Naive thymus-derived CD4-positive, alpha-beta T cell (primary cell): ENCODE results near the gene CYP39A1. TPM values are rescaled to one million over a fixed set of nuclear protein-coding genes. Genes with fewer than 3 reads are reported as not detected.

Source experiments
- ATAC-seq: fragments of 150-1000 bp; cut with Tn5 transposase; 2 replicates; pipeline ENCODE4 v1.10.0; 2021; ENCODE audit warnings: mild to moderate bottlenecking, moderate library complexity
- CTCF ChIA-PET: fragments of 350-600 bp; sonication (Branson Sonifier 250); formaldehyde crosslinking; loops from one replicate; lab custom pipeline; 2021; ENCODE audit warnings: antibody characterized with exemption; lab: Charles Lee
- POLR2A ChIA-PET: fragments of 350-600 bp; sonication (Branson Sonifier 250); formaldehyde crosslinking; loops from one replicate; lab custom pipeline; 2021; ENCODE audit warnings: antibody characterized with exemption, inconsistent platforms; lab: Charles Lee
- DNase-seq, 9 donors: peaks; one replicate each; pipeline versions ENCODE4 v3.0.0 to v3.0.0-alpha.2; 2020 to 2022; ENCODE audit warnings: mixed read lengths in 1 of 9
- H3K27ac ChIP-seq: one replicate; pipeline ENCODE4 v1.7.0; 2013; ENCODE audit warnings: mild to moderate bottlenecking, low read depth, low read length, moderate library complexity
- H3K27me3 ChIP-seq, 2 donors: one replicate each; pipeline ENCODE4 v1.7.0; 2013; ENCODE audit warnings: low read length in 2 of 2, mild to moderate bottlenecking in 2 of 2, moderate library complexity in 2 of 2; ENCODE audit not compliant: control insufficient read depth in 2 of 2, insufficient read depth in 2 of 2
- H3K36me3 ChIP-seq, 3 experiments: 1 replicate in 2 of 3; 2 replicates in 1 of 3; pipeline ENCODE4 v1.7.0; 2013; ENCODE audit warnings: low read length in 3 of 3, mild to moderate bottlenecking in 3 of 3, moderate library complexity in 1 of 3; ENCODE audit not compliant: insufficient read depth in 3 of 3, control insufficient read depth in 2 of 3
- H3K4me1 ChIP-seq, 2 donors: one replicate each; pipeline ENCODE4 v1.7.0; 2013; ENCODE audit warnings: low read length in 2 of 2, mild to moderate bottlenecking in 2 of 2, moderate library complexity in 1 of 2; ENCODE audit not compliant: control insufficient read depth in 2 of 2, insufficient read depth in 2 of 2
- H3K4me3 ChIP-seq: 2 replicates; pipeline ENCODE4 v1.7.0; 2013; ENCODE audit warnings: mild to moderate bottlenecking, low read length
- H3K9me3 ChIP-seq, 3 experiments: 1 replicate in 2 of 3; 2 replicates in 1 of 3; pipeline ENCODE4 v1.7.0; 2013; ENCODE audit warnings: low read length in 3 of 3; ENCODE audit not compliant: control insufficient read depth in 2 of 3
- H3K27ac Mint-ChIP-seq, 9 donors: one replicate each; pipeline ENCODE4 v1.8.0; 2020 to 2022; ENCODE audit warnings: mixed read lengths in 9 of 9, mild to moderate bottlenecking in 8 of 9, moderate library complexity in 5 of 9, inconsistent platforms in 2 of 9
- H3K27me3 Mint-ChIP-seq, 5 donors: one replicate each; pipeline ENCODE4 v1.8.0; 2021 to 2022; ENCODE audit warnings: mixed read lengths in 5 of 5, mild to moderate bottlenecking in 1 of 5
- H3K36me3 Mint-ChIP-seq, 5 donors: one replicate each; pipeline ENCODE4 v1.8.0; 2020 to 2022; ENCODE audit warnings: mixed read lengths in 5 of 5, mild to moderate bottlenecking in 3 of 5, inconsistent platforms in 1 of 5
- H3K4me1 Mint-ChIP-seq, 7 donors: one replicate each; pipeline ENCODE4 v1.8.0; 2020 to 2022; ENCODE audit warnings: mixed read lengths in 7 of 7, mild to moderate bottlenecking in 3 of 7, inconsistent platforms in 1 of 7
- H3K4me3 Mint-ChIP-seq, 10 donors: one replicate each; pipeline ENCODE4 v1.8.0; 2020 to 2022; ENCODE audit warnings: mild to moderate bottlenecking in 10 of 10, mixed read lengths in 10 of 10, moderate library complexity in 6 of 10, inconsistent platforms in 2 of 10
- H3K9me3 Mint-ChIP-seq, 11 donors: one replicate each; pipeline ENCODE4 v1.8.0; 2020 to 2022; ENCODE audit warnings: mixed read lengths in 11 of 11, mild to moderate bottlenecking in 4 of 11, inconsistent platforms in 1 of 11, moderate library complexity in 1 of 11
- intact Hi-C, 2 donors: fragments of 100-400 bp; cut with micrococcal nuclease; formaldehyde crosslinking; loops; one replicate each; pipeline ENCODE4 v1.15.1; 2023
- polyA plus RNA-seq, 2 donors: library from polyadenylated mRNA; unstranded; fragments of 300-500 nt; fragmentation: Illumina TruSeq; gene quantifications; one replicate each; pipeline ENCODE4 v1.2.3, GENCODE V29; 2021
- total RNA-seq, 6 experiments: library from RNA in 5 of 6; stranded (reverse) in 5 of 6; gene quantifications; 1 replicate in 5 of 6; 2 replicates in 1 of 6; pipeline ENCODE4 v1.2.3 and lab custom pipeline; 2021 to 2026

Gene CYP39A1
- total and polyA plus RNA-seq, 7 experiments from 2014 or later: not detected

DNA sequence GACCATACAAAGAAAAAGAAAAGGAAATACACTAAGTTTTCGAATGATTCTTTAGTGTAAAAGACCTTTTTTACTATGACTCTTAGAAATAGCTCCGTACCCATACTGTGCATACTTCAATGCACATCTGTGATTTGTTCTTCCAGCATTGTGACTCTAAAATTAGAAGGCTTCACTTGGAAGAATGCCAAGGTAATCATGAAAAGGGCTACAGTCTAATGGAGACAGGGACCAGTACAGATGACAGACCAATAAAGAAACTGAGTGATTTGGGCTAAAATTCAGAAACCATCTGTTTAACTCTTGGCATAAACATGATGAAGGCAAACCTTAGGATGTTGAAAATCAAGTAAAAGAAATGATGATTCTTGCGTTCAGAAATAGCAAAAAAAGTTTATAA lies 46.3 kb downstream of the CYP39A1 start:
- Mint-ChIP-seq H3K4me3 (no peak overlapping the region), H3K4me1 (peaks cover 0 to 3% (median 0%) of the 10 kb centered on the region in 7 donors), H3K9me3 (no peaks in the 10 kb centered on the region), H3K27me3 (peaks cover 0 to 30% (median 17%) of the 10 kb centered on the region in 5 donors), H3K27ac (no peak overlapping the region), H3K36me3 (peaks cover 0 to 4% (median 0%) of the 10 kb centered on the region in 5 donors)
- POLR2A ChIA-PET: no interaction called here
- H3K4me1 ChIP-seq: no peaks in the 10 kb centered on the region
- H3K4me3 ChIP-seq: no peak overlapping the region
- DNase-seq (no peak), ATAC-seq (no peak)
- H3K27me3 ChIP-seq: no peaks in the 10 kb centered on the region
- H3K36me3 ChIP-seq: no peaks in the 10 kb centered on the region
- H3K27ac ChIP-seq: no peak overlapping the region
- no peaks in the 10 kb centered on the region for H3K9me3 ChIP-seq
- CTCF ChIA-PET: no interaction called here
- intact Hi-C loops: no loop called here

GRCh38 chr6:46605091-46605797 lies 47.4 kb downstream of the CYP39A1 start:
- H3K27me3 Mint-ChIP-seq: peaks cover 0 to 36% (median 16%) of the 10 kb centered on the region in 5 donors
- no peak overlapping the region for H3K27ac ChIP-seq
- H3K4me1 ChIP-seq: no peaks in the 10 kb centered on the region
- H3K36me3 ChIP-seq: no peaks in the 10 kb centered on the region
- peaks cover 0 to 3% (median 0%) of the 10 kb centered on the region in 7 donors for H3K4me1 Mint-ChIP-seq
- no peaks in the 10 kb centered on the region for H3K9me3 ChIP-seq
- H3K27ac Mint-ChIP-seq: no peak overlapping the region
- no peak for ATAC-seq
- no peak overlapping the region for H3K4me3 ChIP-seq
- no peak overlapping the region for H3K4me3 Mint-ChIP-seq
- no peak for DNase-seq
- ChIA-PET POLR2A (no interaction called here), CTCF (interaction anchor here (0.6 kb wide), 1 partner anchor 73 kb away, joined by 3 read pairs; no protein-coding TSS in a partner anchor)
- H3K9me3 Mint-ChIP-seq: peaks cover 0 to 1% (median 0%) of the 10 kb centered on the region in 11 donors
- peaks cover 0 to 4% (median 0%) of the 10 kb centered on the region in 5 donors for H3K36me3 Mint-ChIP-seq
- H3K27me3 ChIP-seq: no peaks in the 10 kb centered on the region
- intact Hi-C loops: no loop called here

GRCh38 chr6:46598215-46598614 lies 54.4 kb downstream of the CYP39A1 start:
- no peak overlapping the region for H3K27ac ChIP-seq
- peaks cover 0 to 12% (median 4%) of the 10 kb centered on the region in 11 donors for H3K9me3 Mint-ChIP-seq
- H3K4me1 ChIP-seq: no peaks in the 10 kb centered on the region
- no peak overlapping the region for H3K4me3 Mint-ChIP-seq
- H3K36me3 Mint-ChIP-seq: peaks cover 0 to 4% (median 0%) of the 10 kb centered on the region in 5 donors
- H3K27me3 ChIP-seq: peaks cover 0 to 4% of the 10 kb centered on the region in 2 donors
- DNase-seq (no peak), ATAC-seq (no peak)
- H3K27ac Mint-ChIP-seq: no peak overlapping the region
- no peaks in the 10 kb centered on the region for H3K36me3 ChIP-seq
- intact Hi-C loops: no loop called here
- ChIA-PET CTCF (no interaction called here), POLR2A (no interaction called here)
- H3K9me3 ChIP-seq: no peaks in the 10 kb centered on the region
- no peak overlapping the region for H3K4me3 ChIP-seq
- peaks cover 0 to 40% (median 32%) of the 10 kb centered on the region in 5 donors for H3K27me3 Mint-ChIP-seq
- H3K4me1 Mint-ChIP-seq: no peaks in the 10 kb centered on the region

- no peak overlapping the region for H3K4me3 Mint-ChIP-seq
Measured at GRCh38 chr6:46592740-46593139, 59.9 kb downstream of the CYP39A1 start.

GRCh38 chr6:46592046-46592445 lies 60.6 kb downstream of the CYP39A1 start:
- ChIA-PET POLR2A (no interaction called here), CTCF (no interaction called here)
- Mint-ChIP-seq H3K27me3 (peaks cover 3 to 43% (median 34%) of the 10 kb centered on the region in 5 donors), H3K9me3 (peaks cover 0 to 15% (median 5%) of the 10 kb centered on the region in 11 donors), H3K27ac (no peak overlapping the region), H3K4me1 (no peaks in the 10 kb centered on the region), H3K36me3 (no peaks in the 10 kb centered on the region), H3K4me3 (no peak overlapping the region)
- intact Hi-C loops: no loop called here
- no peaks in the 10 kb centered on the region for H3K9me3 ChIP-seq
- no peak overlapping the region for H3K27ac ChIP-seq
- H3K4me3 ChIP-seq: no peak overlapping the region
- no peaks in the 10 kb centered on the region for H3K27me3 ChIP-seq
- ATAC-seq (no peak), DNase-seq (no peak)
- H3K4me1 ChIP-seq: no peaks in the 10 kb centered on the region
- H3K36me3 ChIP-seq: no peaks in the 10 kb centered on the region

More at GRCh38 chr6:46592740-46593139, 59.9 kb downstream of the CYP39A1 start:
- Histone ChIP-seq H3K4me1 (no peaks in the 10 kb centered on the region), H3K4me3 (no peak overlapping the region), H3K9me3 (no peaks in the 10 kb centered on the region), H3K27me3 (no peaks in the 10 kb centered on the region), H3K36me3 (no peaks in the 10 kb centered on the region), H3K27ac (no peak overlapping the region)
- H3K27ac Mint-ChIP-seq: no peak overlapping the region
- peaks cover 0 to 15% (median 5%) of the 10 kb centered on the region in 11 donors for H3K9me3 Mint-ChIP-seq
- intact Hi-C loops: no loop called here
- CTCF ChIA-PET: no interaction called here
- DNase-seq (no peak), ATAC-seq (no peak)
- no peaks in the 10 kb centered on the region for H3K36me3 Mint-ChIP-seq
- H3K4me1 Mint-ChIP-seq: no peaks in the 10 kb centered on the region
- H3K27me3 Mint-ChIP-seq: peaks cover 3 to 43% (median 37%) of the 10 kb centered on the region in 5 donors
- POLR2A ChIA-PET: no interaction called here

DNA sequence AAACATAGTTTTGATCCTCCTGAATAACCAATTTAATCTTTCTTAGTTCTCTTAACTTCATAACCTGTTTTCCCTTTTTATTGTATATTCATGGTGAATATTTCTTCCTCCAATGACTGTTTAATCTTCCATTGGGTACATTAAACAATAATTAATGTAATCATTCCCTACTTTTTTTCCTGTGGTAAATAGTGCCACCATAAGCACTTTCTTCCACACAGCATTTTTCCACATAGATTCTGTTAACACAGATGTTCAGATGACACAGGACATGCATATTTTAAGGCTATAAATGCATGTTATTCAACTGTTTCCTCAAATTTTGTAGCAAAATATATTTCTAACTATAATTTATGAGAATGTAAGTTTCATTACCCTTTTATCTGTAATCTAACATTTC lies 61.9 kb downstream of the CYP39A1 start:
- no peaks in the 10 kb centered on the region for H3K36me3 Mint-ChIP-seq
- peaks cover 3 to 45% (median 34%) of the 10 kb centered on the region in 5 donors for H3K27me3 Mint-ChIP-seq
- H3K36me3 ChIP-seq: no peaks in the 10 kb centered on the region
- peaks cover 0 to 15% (median 5%) of the 10 kb centered on the region in 11 donors for H3K9me3 Mint-ChIP-seq
- DNase-seq (no peak), ATAC-seq (no peak)
- no peak overlapping the region for H3K4me3 ChIP-seq
- H3K4me1 ChIP-seq: no peaks in the 10 kb centered on the region
- intact Hi-C loops: no loop called here
- H3K4me3 Mint-ChIP-seq: no peak overlapping the region
- no peak overlapping the region for H3K27ac ChIP-seq
- ChIA-PET CTCF (no interaction called here), POLR2A (no interaction called here)
- H3K4me1 Mint-ChIP-seq: no peaks in the 10 kb centered on the region
- no peaks in the 10 kb centered on the region for H3K27me3 ChIP-seq
- no peak overlapping the region for H3K27ac Mint-ChIP-seq
- H3K9me3 ChIP-seq: no peaks in the 10 kb centered on the region

GRCh38 chr6:46586906-46587305 lies 65.7 kb downstream of the CYP39A1 start:
- Mint-ChIP-seq H3K27me3 (peaks cover 3 to 42% (median 22%) of the 10 kb centered on the region in 5 donors), H3K9me3 (no peaks in the 10 kb centered on the region), H3K27ac (no peak overlapping the region), H3K4me1 (no peaks in the 10 kb centered on the region), H3K36me3 (no peaks in the 10 kb centered on the region), H3K4me3 (no peak overlapping the region)
- Histone ChIP-seq H3K27ac (no peak overlapping the region), H3K36me3 (no peaks in the 10 kb centered on the region), H3K4me3 (no peak overlapping the region), H3K9me3 (no peaks in the 10 kb centered on the region), H3K27me3 (no peaks in the 10 kb centered on the region), H3K4me1 (no peaks in the 10 kb centered on the region)
- ChIA-PET POLR2A (no interaction called here), CTCF (no interaction called here)
- intact Hi-C loops: no loop called here
- no peak for DNase-seq
- ATAC-seq: no peak
